Liver (tissue), 9 donors: ENCODE results near the gene SCN2B. TPM values are rescaled to one million over a fixed set of nuclear protein-coding genes. Genes with fewer than 3 reads are reported as not detected.

Source experiments
- DNase-seq: peaks from one replicate; pipeline ENCODE4 v3.0.0-alpha.2; 2017; ENCODE audit warnings: low spot score
- H3K27ac ChIP-seq, 2 donors: one replicate each; pipeline ENCODE4 v1.7.0; 2013; ENCODE audit warnings: inconsistent platforms in 2 of 2, low read length in 2 of 2, control low read depth in 1 of 2, low read depth in 1 of 2, mild to moderate bottlenecking in 1 of 2
- H3K27me3 ChIP-seq, 4 donors: one replicate each; pipeline versions ENCODE4 v1.6.1 to v1.7.0; 2013; ENCODE audit warnings: low read length in 3 of 4, inconsistent platforms in 1 of 4, mild to moderate bottlenecking in 1 of 4, moderate library complexity in 1 of 4; ENCODE audit not compliant: control insufficient read depth in 4 of 4, insufficient read depth in 4 of 4
- H3K36me3 ChIP-seq, 4 donors: one replicate each; pipeline versions ENCODE4 v1.6.1 to v1.7.0; 2013; ENCODE audit warnings: low read length in 3 of 4, mild to moderate bottlenecking in 3 of 4, low read depth in 1 of 4, moderate library complexity in 1 of 4; ENCODE audit not compliant: control insufficient read depth in 4 of 4, insufficient read depth in 3 of 4
- H3K4me1 ChIP-seq, 4 donors: one replicate each; pipeline versions ENCODE4 v1.6.1 to v1.7.0; 2013; ENCODE audit warnings: low read length in 3 of 4, mild to moderate bottlenecking in 3 of 4, moderate library complexity in 1 of 4; ENCODE audit not compliant: control insufficient read depth in 4 of 4, insufficient read depth in 4 of 4
- H3K4me3 ChIP-seq, 3 donors: one replicate each; pipeline versions ENCODE4 v1.6.1 to v1.7.0; 2013; ENCODE audit warnings: low read length in 3 of 3, control low read depth in 1 of 3, low read depth in 1 of 3, mild to moderate bottlenecking in 1 of 3
- H3K9ac ChIP-seq, 2 donors: one replicate each; pipeline ENCODE4 v1.7.0; 2013; ENCODE audit warnings: low read length in 2 of 2, mild to moderate bottlenecking in 2 of 2, moderate library complexity in 2 of 2, control low read depth in 1 of 2, low read depth in 1 of 2
- H3K9me3 ChIP-seq, 4 donors: one replicate each; pipeline versions ENCODE4 v1.6.1 to v1.7.0; 2013; ENCODE audit warnings: low read length in 3 of 4; ENCODE audit not compliant: control insufficient read depth in 4 of 4
- EGR1 ChIP-seq, 2 donors: IDR thresholded peaks; 2 replicates each; pipeline ENCODE4 v1.6.1; 2016 to 2018; ENCODE audit warnings: antibody characterized with exemption in 2 of 2, low read depth in 2 of 2
- FOXA1 ChIP-seq: IDR thresholded peaks from 2 replicates; pipeline ENCODE4 v1.6.1; 2016; ENCODE audit warnings: antibody characterized with exemption
- FOXA2 ChIP-seq: IDR thresholded peaks from 2 replicates; pipeline ENCODE4 v1.6.1; 2016; ENCODE audit warnings: antibody characterized with exemption
- GABPA ChIP-seq, 2 donors: IDR thresholded peaks in 1 of 2; conservative IDR thresholded peaks in 1 of 2; 2 replicates each; pipeline ENCODE4 v1.6.1; 2016; ENCODE audit warnings: antibody characterized with exemption in 2 of 2, mild to moderate bottlenecking in 1 of 2, moderate library complexity in 1 of 2
- HNF4A ChIP-seq, 2 donors: conservative IDR thresholded peaks; 2 replicates each; pipeline ENCODE4 v1.6.1; 2016; ENCODE audit warnings: antibody characterized with exemption in 2 of 2, mild to moderate bottlenecking in 2 of 2
- HNF4G ChIP-seq: IDR thresholded peaks from 2 replicates; pipeline ENCODE4 v1.6.1; 2016; ENCODE audit warnings: antibody characterized with exemption
- JUND ChIP-seq, 2 donors: IDR thresholded peaks; 2 replicates each; pipeline ENCODE4 v1.6.1; 2016; ENCODE audit warnings: antibody characterized with exemption in 2 of 2
- NR2F2 ChIP-seq: IDR thresholded peaks from 2 replicates; pipeline ENCODE4 v1.6.1; 2016; ENCODE audit warnings: antibody characterized with exemption
- RAD21 ChIP-seq, 2 donors: IDR thresholded peaks; 2 replicates each; pipeline ENCODE4 v1.6.1; 2016; ENCODE audit warnings: antibody characterized with exemption in 2 of 2, mild to moderate bottlenecking in 2 of 2
- RXRA ChIP-seq, 2 donors: IDR thresholded peaks; 2 replicates each; pipeline ENCODE4 v1.6.1; 2017 to 2018; ENCODE audit warnings: antibody characterized with exemption in 2 of 2, mild to moderate bottlenecking in 1 of 2
- SP1 ChIP-seq: IDR thresholded peaks from 2 replicates; pipeline ENCODE4 v1.6.1; 2018; ENCODE audit warnings: antibody characterized with exemption, mild to moderate bottlenecking
- TAF1 ChIP-seq: conservative IDR thresholded peaks from 2 replicates; pipeline ENCODE4 v1.6.1; 2016; ENCODE audit warnings: antibody characterized with exemption, mild to moderate bottlenecking
- YY1 ChIP-seq: IDR thresholded peaks from 2 replicates; pipeline ENCODE4 v1.6.1; 2016; ENCODE audit warnings: antibody characterized with exemption, mild to moderate bottlenecking
- WGBS: extraction: QIAGEN DNeasy Blood & Tissue Kit; methylation state at CpG from one replicate; pipeline ENCODE4 v1.1.7; 2013; 5-methylcytosine and 5-hydroxymethylcytosine counted together
- polyA plus RNA-seq, 2 donors: library from polyadenylated mRNA; stranded (reverse) in 1 of 2; unstranded in 1 of 2; fragments of 200-250 nt in 1 of 2; fragments of >200 nt in 1 of 2; fragmentation: Nextera tagmentation in 1 of 2; extraction: Ambion mirVana in 1 of 2; gene quantifications; one replicate each; pipeline versions ENCODE4 v1.2.1 to v1.2.3, GENCODE V29; 2013 to 2015
- total RNA-seq, 2 donors: library from RNA; depleted of rRNA; stranded (reverse); fragments of >200 nt; gene quantifications; one replicate each; pipeline ENCODE4 v1.2.3, GENCODE V29; 2014
- TF ChIP-seq, protein P1 (sequence below): IDR thresholded peaks from 2 replicates; pipeline ENCODE4 v1.6.1; 2016; ENCODE audit warnings: antibody characterized with exemption
- TF ChIP-seq, protein P2 (sequence below): IDR thresholded peaks from 2 replicates; pipeline ENCODE4 v1.6.1; 2016; ENCODE audit warnings: antibody characterized with exemption
- TF ChIP-seq, protein P3 (sequence below): fragments of 150-350 bp; IDR thresholded peaks from 2 replicates; pipeline ENCODE4 v1.5.1; 2017; ENCODE audit warnings: improper control_type of control experiment, low read depth, low read length; ENCODE audit not compliant: missing input control
- TF ChIP-seq, protein P4 (sequence below): IDR thresholded peaks from 2 replicates; pipeline ENCODE4 v1.6.1; 2016; ENCODE audit warnings: antibody characterized with exemption
- donor health status: healthy.
- donor health status: healthy.
- donor health status: healthy.
- donor health status: healthy.
- donor health status: healthy.

Gene SCN2B
- total and polyA plus RNA-seq, 4 donors, result 0.01 to 0.05 TPM; not detected in 2

DNA sequence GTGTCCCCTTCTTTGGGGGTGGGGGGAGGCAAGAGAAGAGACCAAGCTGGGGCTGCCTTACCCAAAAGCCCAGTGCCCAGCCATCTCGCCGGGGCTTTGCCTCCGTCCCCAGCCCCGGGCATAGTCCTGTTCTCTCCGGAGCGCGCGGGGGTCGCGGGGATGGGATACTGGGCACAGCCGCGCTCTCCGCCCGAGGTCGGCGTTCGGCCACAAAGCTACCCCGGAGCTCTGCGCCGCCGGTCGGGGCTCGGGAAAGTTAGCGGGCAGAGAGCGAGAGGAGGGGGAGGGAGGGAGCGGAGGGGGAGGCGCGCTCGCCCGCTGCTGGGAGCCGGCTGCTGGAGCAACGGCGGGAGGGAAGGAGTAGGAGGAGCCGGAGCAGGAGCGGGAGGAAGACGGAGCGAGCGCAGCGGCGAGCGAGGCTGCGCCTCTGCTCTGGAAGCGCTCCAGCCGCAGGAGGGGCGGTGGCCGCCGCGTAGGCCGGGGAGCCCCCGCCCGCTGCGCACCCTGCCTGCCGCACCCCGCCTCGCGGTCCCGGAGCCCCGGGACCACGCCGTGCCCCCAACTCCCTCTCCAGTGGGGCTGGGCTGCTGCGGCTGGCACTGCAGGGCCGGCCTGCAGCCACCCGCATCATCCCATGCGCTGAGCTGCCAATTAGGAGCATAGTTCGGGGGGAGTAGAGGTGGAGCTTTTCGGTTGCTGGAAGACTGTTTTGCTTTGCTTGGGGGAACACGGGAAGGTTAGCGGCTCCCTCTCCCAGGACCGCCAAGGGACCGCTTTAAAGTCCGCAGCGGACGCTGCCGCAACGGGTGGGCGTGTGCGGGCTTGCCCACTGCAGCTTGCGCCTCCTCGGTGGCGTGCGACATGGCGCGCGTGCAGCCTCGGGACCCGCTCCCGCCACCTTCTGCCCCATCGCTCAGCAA lies 23.6 kb downstream of the SCN2B start, which contains the start of gene SCN4B:
SCN4B (minus strand) TSS at position 272 of the 920 bp plus-strand sequence; CDS start at position 122, 150 bp downstream.
- no peak for DNase-seq

DNA sequence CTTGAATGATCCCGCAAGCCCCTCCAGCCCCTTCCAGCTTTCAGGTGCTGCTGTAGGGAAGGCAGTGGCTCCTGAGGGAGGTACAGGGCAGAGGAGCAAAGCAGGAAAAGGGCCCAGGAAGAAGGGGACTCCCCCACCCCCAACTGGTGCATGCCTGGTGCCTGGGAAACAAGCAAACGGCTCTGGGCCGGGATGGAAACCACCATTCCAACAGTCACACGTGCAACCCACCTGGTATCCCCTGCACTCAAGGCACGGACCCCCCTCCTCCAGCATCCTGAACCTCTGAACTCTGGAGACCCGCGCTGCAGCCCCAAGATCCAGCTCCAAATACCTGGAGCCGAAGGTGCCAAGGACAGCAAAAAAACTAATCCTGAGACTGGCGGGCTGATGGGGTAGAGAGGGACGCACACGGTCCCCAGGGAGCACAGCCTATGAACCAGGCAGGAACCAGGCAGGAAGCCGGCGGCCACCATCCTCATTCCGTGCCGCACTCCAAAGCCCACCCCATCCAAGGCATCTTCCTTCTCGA lies 24.4 kb downstream of the SCN2B start:
- Histone ChIP-seq H3K4me3 (peak overlapping the region in 1 of 3 donors; percentile 46), H3K9me3 (no peaks in the 10 kb centered on the region), H3K27ac (no peak overlapping the region), H3K9ac (no peak overlapping the region), H3K36me3 (no peaks in the 10 kb centered on the region), H3K27me3 (peaks cover 7 to 24% (median 9%) of the 10 kb centered on the region in 4 donors), H3K4me1 (peaks cover 5 to 10% (median 6%) of the 10 kb centered on the region in 4 donors)
- 29% methylated on average over 16 of the region's 16 CpGs for WGBS
- TF ChIP-seq, protein P1, sequence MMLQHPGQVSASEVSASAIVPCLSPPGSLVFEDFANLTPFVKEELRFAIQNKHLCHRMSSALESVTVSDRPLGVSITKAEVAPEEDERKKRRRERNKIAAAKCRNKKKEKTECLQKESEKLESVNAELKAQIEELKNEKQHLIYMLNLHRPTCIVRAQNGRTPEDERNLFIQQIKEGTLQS, result no peak
- TF ChIP-seq, protein P2, sequence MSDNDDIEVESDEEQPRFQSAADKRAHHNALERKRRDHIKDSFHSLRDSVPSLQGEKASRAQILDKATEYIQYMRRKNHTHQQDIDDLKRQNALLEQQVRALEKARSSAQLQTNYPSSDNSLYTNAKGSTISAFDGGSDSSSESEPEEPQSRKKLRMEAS, result no peak
- TF ChIP-seq SP1, result no peak
- TF ChIP-seq, protein P3, sequence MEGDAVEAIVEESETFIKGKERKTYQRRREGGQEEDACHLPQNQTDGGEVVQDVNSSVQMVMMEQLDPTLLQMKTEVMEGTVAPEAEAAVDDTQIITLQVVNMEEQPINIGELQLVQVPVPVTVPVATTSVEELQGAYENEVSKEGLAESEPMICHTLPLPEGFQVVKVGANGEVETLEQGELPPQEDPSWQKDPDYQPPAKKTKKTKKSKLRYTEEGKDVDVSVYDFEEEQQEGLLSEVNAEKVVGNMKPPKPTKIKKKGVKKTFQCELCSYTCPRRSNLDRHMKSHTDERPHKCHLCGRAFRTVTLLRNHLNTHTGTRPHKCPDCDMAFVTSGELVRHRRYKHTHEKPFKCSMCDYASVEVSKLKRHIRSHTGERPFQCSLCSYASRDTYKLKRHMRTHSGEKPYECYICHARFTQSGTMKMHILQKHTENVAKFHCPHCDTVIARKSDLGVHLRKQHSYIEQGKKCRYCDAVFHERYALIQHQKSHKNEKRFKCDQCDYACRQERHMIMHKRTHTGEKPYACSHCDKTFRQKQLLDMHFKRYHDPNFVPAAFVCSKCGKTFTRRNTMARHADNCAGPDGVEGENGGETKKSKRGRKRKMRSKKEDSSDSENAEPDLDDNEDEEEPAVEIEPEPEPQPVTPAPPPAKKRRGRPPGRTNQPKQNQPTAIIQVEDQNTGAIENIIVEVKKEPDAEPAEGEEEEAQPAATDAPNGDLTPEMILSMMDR, result no peak
- TF ChIP-seq JUND (IDR thresholded peaks at IDR 0.05), result no peak
- TF ChIP-seq FOXA2, result no peak
- no peak for TF ChIP-seq EGR1 (IDR thresholded peaks at IDR 0.05; ENCODE audit: low read depth in 2 of 2)
- no peak for TF ChIP-seq RAD21 (IDR thresholded peaks at IDR 0.05)
- TF ChIP-seq YY1, result no peak
- no peak for TF ChIP-seq RXRA (IDR thresholded peaks at IDR 0.05)
- TF ChIP-seq NR2F2, result no peak
- no peak for DNase-seq

More for the DNA sequence above, 23.6 kb downstream of the SCN2B start, which contains the start of gene SCN4B:
- peak within 1 kb of the TSS in 2 of 3 donors; percentile 15 to 46 for H3K4me3 ChIP-seq
- H3K4me1 ChIP-seq, result peaks cover 5 to 10% (median 6%) of the 10 kb centered on the region in 4 donors
- no peak within 1 kb of the TSS for H3K9ac ChIP-seq
- WGBS, result 3% methylated on average over 88 of the region's 88 CpGs
- no peaks in the 10 kb centered on the region for H3K9me3 ChIP-seq
- no peaks in the 10 kb centered on the region for H3K36me3 ChIP-seq
- H3K27ac ChIP-seq, result no peak within 1 kb of the TSS
- TF ChIP-seq, protein P4, sequence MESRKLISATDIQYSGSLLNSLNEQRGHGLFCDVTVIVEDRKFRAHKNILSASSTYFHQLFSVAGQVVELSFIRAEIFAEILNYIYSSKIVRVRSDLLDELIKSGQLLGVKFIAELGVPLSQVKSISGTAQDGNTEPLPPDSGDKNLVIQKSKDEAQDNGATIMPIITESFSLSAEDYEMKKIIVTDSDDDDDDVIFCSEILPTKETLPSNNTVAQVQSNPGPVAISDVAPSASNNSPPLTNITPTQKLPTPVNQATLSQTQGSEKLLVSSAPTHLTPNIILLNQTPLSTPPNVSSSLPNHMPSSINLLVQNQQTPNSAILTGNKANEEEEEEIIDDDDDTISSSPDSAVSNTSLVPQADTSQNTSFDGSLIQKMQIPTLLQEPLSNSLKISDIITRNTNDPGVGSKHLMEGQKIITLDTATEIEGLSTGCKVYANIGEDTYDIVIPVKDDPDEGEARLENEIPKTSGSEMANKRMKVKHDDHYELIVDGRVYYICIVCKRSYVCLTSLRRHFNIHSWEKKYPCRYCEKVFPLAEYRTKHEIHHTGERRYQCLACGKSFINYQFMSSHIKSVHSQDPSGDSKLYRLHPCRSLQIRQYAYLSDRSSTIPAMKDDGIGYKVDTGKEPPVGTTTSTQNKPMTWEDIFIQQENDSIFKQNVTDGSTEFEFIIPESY, result no peak
- no peak for TF ChIP-seq EGR1 (IDR thresholded peaks at IDR 0.05; ENCODE audit: low read depth in 2 of 2)
- no peak for TF ChIP-seq GABPA (IDR thresholded peaks at IDR 0.05 in 1 of 2, conservative IDR thresholded peaks at IDR 0.05 in 1 of 2)
- no peak for TF ChIP-seq FOXA1
- TF ChIP-seq SP1, result no peak
- no peak for TF ChIP-seq HNF4A (conservative IDR thresholded peaks at IDR 0.05)
- TF ChIP-seq RXRA (IDR thresholded peaks at IDR 0.05), result no peak
- TF ChIP-seq HNF4G, result no peak
- TF ChIP-seq, protein P2, result no peak
- TF ChIP-seq, protein P1, result no peak
- no peak for TF ChIP-seq FOXA2
- TF ChIP-seq, protein P3, result no peak
- no peak for TF ChIP-seq TAF1
- peaks cover 7 to 30% (median 9%) of the 10 kb centered on the region in 4 donors for H3K27me3 ChIP-seq
